Epithelial cell of proximal tubule (primary cell): ENCODE data around the gene GPX7. TPM values are rescaled to one million over a fixed set of nuclear protein-coding genes. Genes with fewer than 3 reads are reported as not detected.

Experiments used
- DNase-seq: peaks from one replicate; pipeline ENCODE4 v3.0.0-alpha.2; 2011; ENCODE audit warnings: low read depth
- H3K4me3 ChIP-seq: 2 replicates; pipeline ENCODE4 v1.5.1; 2011; ENCODE audit warnings: low read depth, mild to moderate bottlenecking, low read length
- CTCF ChIP-seq: conservative IDR thresholded peaks from 2 replicates; pipeline ENCODE4 v1.5.1; 2012; ENCODE audit warnings: low read depth, mild to moderate bottlenecking, low read length
- total RNA-seq: library from RNA; depleted of rRNA; stranded (reverse); fragments of >200 nt; gene quantifications from 2 replicates; pipeline ENCODE4 v1.2.3, GENCODE V29; 2015

GPX7 gene
- 35.1 and 39.8 TPM in 2 replicates for total RNA-seq

- TF ChIP-seq CTCF = no peak
- DNase-seq = no peak
- peak within 1 kb of the TSS; percentile 51 for H3K4me3 ChIP-seq
Measured at GRCh38 chr1:52601991-52602855, at the start of gene GPX7. Gene GPX7 (plus strand): TSS chr1:52602371. CDS start chr1:52602410, 39 bp downstream.

- peak within 1 kb of the TSS; percentile 92 for H3K4me3 ChIP-seq
- TF ChIP-seq CTCF = peak; percentile 20
- DNase-seq = no peak
Measured at GRCh38 chr1:52552505-52553361, 49.4 kb upstream of the GPX7 start, which contains the start of gene TUT4. Gene TUT4 (minus strand): TSS chr1:52553092. CDS start chr1:52526280, 26,812 bp downstream.

GRCh38 chr1:52553362-52554266 is 48.6 kb upstream of the GPX7 start:
- peak overlapping the region; percentile 92 for H3K4me3 ChIP-seq
- DNase-seq = no peak
- no peak for TF ChIP-seq CTCF

DNA sequence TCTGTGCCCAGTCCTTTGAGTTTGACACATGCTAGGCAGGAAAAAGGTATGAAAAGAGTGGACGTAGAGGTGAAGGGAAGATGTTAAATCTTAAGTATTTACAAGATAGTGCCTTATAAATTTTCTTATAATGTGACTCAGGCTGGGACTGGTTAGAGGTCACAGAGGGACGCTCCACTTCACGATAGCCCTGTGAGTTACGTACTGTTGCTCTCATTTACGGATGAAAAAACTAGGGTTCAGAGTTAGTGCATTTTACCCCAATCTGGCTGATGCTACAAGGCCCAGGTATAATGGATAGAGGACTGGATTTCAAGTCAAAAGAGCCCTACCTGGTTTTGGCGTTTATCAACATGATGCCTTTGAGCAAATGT is 47.9 kb upstream of the GPX7 start:
- TF ChIP-seq CTCF = no peak
- peak overlapping the region; percentile 92 for H3K4me3 ChIP-seq
- DNase-seq = no peak

DNA sequence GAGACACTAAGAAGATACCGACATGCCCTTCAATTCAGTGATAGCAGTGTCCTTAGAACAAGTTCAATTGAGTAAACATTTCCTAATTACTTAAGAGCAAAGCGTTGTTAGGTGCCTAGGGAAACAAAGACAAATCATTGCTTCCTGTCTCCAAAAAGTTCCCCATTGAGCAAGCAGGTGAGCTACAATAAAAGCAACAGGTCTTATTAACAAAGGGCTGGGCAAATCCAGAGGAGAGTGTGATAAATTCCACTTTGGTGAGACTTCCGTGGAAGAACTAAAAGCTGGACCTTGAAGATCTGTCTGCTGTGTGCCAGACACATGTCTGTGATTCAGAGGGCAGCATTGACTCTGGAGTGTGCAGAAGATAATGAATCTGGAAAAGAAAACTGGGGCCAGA is 47.4 kb upstream of the GPX7 start:
- TF ChIP-seq CTCF = no peak
- no peak for DNase-seq
- no peak overlapping the region for H3K4me3 ChIP-seq

- no peak for TF ChIP-seq CTCF
- no peak overlapping the region for H3K4me3 ChIP-seq
- no peak for DNase-seq
Measured at GRCh38 chr1:52556641-52557360, 45.4 kb upstream of the GPX7 start.
